HG03342 (cell line): ENCODE results near the gene NUDT22.
A peak's percentile ranks its signal among the peaks of the same experiment; 100 is the strongest.

Source experiments
- ATAC-seq: cut with Tn5 transposase; IDR thresholded peaks from one replicate; pipeline ENCODE4 v1.9.1; 2021; ENCODE audit warnings: mild to moderate bottlenecking, moderate library complexity; ENCODE audit not compliant: unreplicated experiment

NUDT22 gene

GRCh38 chr11:64225608-64226506, at the start of gene NUDT22, which contains the start of gene TRPT1:
Gene NUDT22 (plus strand): TSS chr11:64226274. CDS start chr11:64226653, 379 bp downstream.
Gene TRPT1 (minus strand): TSS chr11:64226186. CDS start chr11:64225860, 326 bp downstream.
- ATAC-seq: peak; percentile 50

GRCh38 chr11:64176751-64177150, 49.3 kb upstream of the NUDT22 start:
- no peak for ATAC-seq

- no peak for ATAC-seq
Measured at GRCh38 chr11:64178203-64178602, 47.9 kb upstream of the NUDT22 start.

- ATAC-seq: no peak
Measured at GRCh38 chr11:64178951-64179639, 47.0 kb upstream of the NUDT22 start.

- no peak for ATAC-seq
Measured at GRCh38 chr11:64180891-64181290, 45.2 kb upstream of the NUDT22 start.

GRCh38 chr11:64181506-64182411, 44.3 kb upstream of the NUDT22 start:
- ATAC-seq: no peak

- ATAC-seq: no peak
Measured at GRCh38 chr11:64183890-64184289, 42.2 kb upstream of the NUDT22 start.

- ATAC-seq: peak; percentile 16
Measured at GRCh38 chr11:64185175-64185692, 40.8 kb upstream of the NUDT22 start.

- ATAC-seq: peak; percentile 85
Measured at GRCh38 chr11:64185693-64186491, 40.2 kb upstream of the NUDT22 start, which contains the start of gene STIP1. Gene STIP1 (plus strand): TSS chr11:64186171. CDS start chr11:64186262, 91 bp downstream.

GRCh38 chr11:64186492-64187165, 39.4 kb upstream of the NUDT22 start:
- ATAC-seq: no peak

- no peak for ATAC-seq
Measured at GRCh38 chr11:64192434-64192833, 33.6 kb upstream of the NUDT22 start.

GRCh38 chr11:64196626-64197025, 29.4 kb upstream of the NUDT22 start:
- no peak for ATAC-seq

GRCh38 chr11:64198511-64198910, 27.6 kb upstream of the NUDT22 start:
- ATAC-seq: no peak

- ATAC-seq: no peak
Measured at GRCh38 chr11:64201543-64201942, 24.5 kb upstream of the NUDT22 start.

- no peak for ATAC-seq
Measured at GRCh38 chr11:64202992-64203391, 23.1 kb upstream of the NUDT22 start.

- ATAC-seq: no peak
Measured at GRCh38 chr11:64203421-64204079, 22.5 kb upstream of the NUDT22 start.

- ATAC-seq: no peak
Measured at GRCh38 chr11:64204080-64204440, 22.0 kb upstream of the NUDT22 start.

- no peak for ATAC-seq
Measured at GRCh38 chr11:64204464-64204989, 21.5 kb upstream of the NUDT22 start.
